SW480 (cell line): ENCODE data around the gene NFXL1.
"Not testable (repeated sequence)": the region's sequence is repeated elsewhere in the genome, so short reads cannot be mapped to it uniquely, and the experiment has no call there.

ENCODE experiments used
- DNase-seq: peaks from one replicate; pipeline ENCODE4 v3.0.0-alpha.2; 2016; ENCODE audit warnings: low spot score

Gene NFXL1

GRCh38 chr4:47914220-47914925 lies at the start of gene NFXL1:
Gene NFXL1 (minus strand): TSS chr4:47914583. CDS start chr4:47914203, 380 bp downstream.
- DNase-seq: peak; percentile 95

- DNase-seq: no peak
These were observed 40.3 kb upstream of the NFXL1 start for GRCh38 chr4:47954677-47955076.

GRCh38 chr4:47954245-47954644 lies 39.9 kb upstream of the NFXL1 start:
- DNase-seq: no peak

GRCh38 chr4:47945930-47946726 lies 31.7 kb upstream of the NFXL1 start:
- DNase-seq: no peak

- no peak for DNase-seq
These were observed 27.9 kb upstream of the NFXL1 start for GRCh38 chr4:47942081-47942819.

- DNase-seq: no peak
These were observed 25.1 kb upstream of the NFXL1 start for GRCh38 chr4:47939456-47939855.

- no peak for DNase-seq
These were observed 22.0 kb upstream of the NFXL1 start for GRCh38 chr4:47936336-47936735.

GRCh38 chr4:47933840-47934239 lies 19.5 kb upstream of the NFXL1 start:
- DNase-seq: peak; percentile 24

GRCh38 chr4:47930971-47931804 lies 16.8 kb upstream of the NFXL1 start:
- no peak for DNase-seq

GRCh38 chr4:47929682-47930201 lies 15.4 kb upstream of the NFXL1 start:
- no peak for DNase-seq

GRCh38 chr4:47926667-47927258 lies 12.4 kb upstream of the NFXL1 start:
- DNase-seq: peak; percentile 5

- DNase-seq: not testable (repeated sequence)
These were observed 8.9 kb upstream of the NFXL1 start for GRCh38 chr4:47923261-47923608.

- DNase-seq: not testable (repeated sequence)
These were observed 8.3 kb upstream of the NFXL1 start for GRCh38 chr4:47922436-47923260.

GRCh38 chr4:47917163-47917562 lies 2.8 kb upstream of the NFXL1 start:
- not testable (repeated sequence) for DNase-seq

GRCh38 chr4:47915378-47915777 lies 995 bp upstream of the NFXL1 start:
- DNase-seq: no peak

GRCh38 chr4:47914926-47915237 lies 499 bp upstream of the NFXL1 start:
- DNase-seq: no peak

GRCh38 chr4:47913861-47914219 lies 543 bp downstream of the NFXL1 start:
- DNase-seq: peak; percentile 37

GRCh38 chr4:47913330-47913729 lies 1.1 kb downstream of the NFXL1 start:
- DNase-seq: peak; percentile 27

GRCh38 chr4:47907089-47907646 lies 7.2 kb downstream of the NFXL1 start:
- DNase-seq: no peak

GRCh38 chr4:47899639-47900038 lies 14.7 kb downstream of the NFXL1 start:
- DNase-seq: no peak
